Left ventricle myocardium superior (tissue), 1 donor: ENCODE measurements around the gene SPRR4. TPM values are rescaled to one million over a fixed set of nuclear protein-coding genes. Genes with fewer than 3 reads are reported as not detected.

Source experiments
- ATAC-seq: fragments of 200-7000 bp; cut with Tn5 transposase; one replicate; pipeline ENCODE4 v1.9.1; 2020; ENCODE audit warnings: mild to moderate bottlenecking, moderate library complexity
- DNase-seq: peaks from one replicate; pipeline ENCODE4 v3.0.0-alpha.2; 2020
- intact Hi-C: fragments of 100-400 bp; cut with micrococcal nuclease; formaldehyde crosslinking; loops from one replicate; pipeline ENCODE4 v1.11.0; 2022
- long read RNA-seq: library from polyadenylated mRNA; unstranded; transcript quantifications from one replicate; pipeline ENCODE4 v2.0.0, GENCODE V29; 2021
- total RNA-seq: library from RNA; stranded (reverse); fragmentation: NEBNext Ultra II Directional; extraction: Animal tissue kit (Norgen Biotek cat#: 25700); gene quantifications from one replicate; pipeline ENCODE4 v1.2.1, GENCODE V29; 2021
- donor health status: DM: no; HTN: yes; CAD: no; lungs with severe emphysema.

Gene SPRR4
- not detected for total RNA-seq
- long read RNA-seq = 0 reads

GRCh38 chr1:152970495-152970894, at the start of gene SPRR4:
Gene SPRR4 (plus strand): TSS chr1:152970648. CDS start chr1:152971891, 1,243 bp downstream.
- intact Hi-C loops = no loop called here
- ATAC-seq (no peak), DNase-seq (no peak)

GRCh38 chr1:152924191-152924590, 46.3 kb upstream of the SPRR4 start:
- intact Hi-C loops = no loop called here

GRCh38 chr1:152926091-152926490, 44.4 kb upstream of the SPRR4 start:
- ATAC-seq (no peak), DNase-seq (no peak)
- intact Hi-C loops = no loop called here

More at GRCh38 chr1:152924191-152924590, 46.3 kb upstream of the SPRR4 start:
- DNase-seq (no peak), ATAC-seq (no peak)

GRCh38 chr1:152928671-152929070, 41.8 kb upstream of the SPRR4 start:
- intact Hi-C loops = no loop called here
- ATAC-seq (no peak), DNase-seq (no peak)

GRCh38 chr1:152932170-152932811, 38.2 kb upstream of the SPRR4 start:
- intact Hi-C loops = no loop called here
- no peak for ATAC-seq
- DNase-seq = no peak

GRCh38 chr1:152933196-152933595, 37.3 kb upstream of the SPRR4 start:
- ATAC-seq (no peak), DNase-seq (no peak)
- intact Hi-C loops = no loop called here

- intact Hi-C loops = no loop called here
- ATAC-seq (no peak), DNase-seq (no peak)
Measured at GRCh38 chr1:152940614-152941013, 29.8 kb upstream of the SPRR4 start.

- no peak for ATAC-seq
- no peak for DNase-seq
Measured at GRCh38 chr1:152941037-152941711, 29.3 kb upstream of the SPRR4 start.

GRCh38 chr1:152942161-152942560, 28.3 kb upstream of the SPRR4 start:
- ATAC-seq (no peak), DNase-seq (no peak)
- intact Hi-C loops = no loop called here

More at GRCh38 chr1:152941037-152941711, 29.3 kb upstream of the SPRR4 start:
- intact Hi-C loops = no loop called here

GRCh38 chr1:152946248-152946647, 24.2 kb upstream of the SPRR4 start:
- DNase-seq = no peak
- intact Hi-C loops = no loop called here
- ATAC-seq = no peak

GRCh38 chr1:152946651-152947256, 23.7 kb upstream of the SPRR4 start, which contains the start of gene SPRR5:
Gene SPRR5 (plus strand): TSS chr1:152947206. CDS start chr1:152948555, 1,349 bp downstream.
- DNase-seq = no peak
- ATAC-seq = no peak
- intact Hi-C loops = no loop called here

- ATAC-seq = no peak
- intact Hi-C loops = no loop called here
- no peak for DNase-seq
Measured at GRCh38 chr1:152951711-152952110, 18.7 kb upstream of the SPRR4 start.

- ATAC-seq (no peak), DNase-seq (no peak)
- intact Hi-C loops = no loop called here
Measured at GRCh38 chr1:152953761-152954160, 16.7 kb upstream of the SPRR4 start.

GRCh38 chr1:152954436-152954835, 16.0 kb upstream of the SPRR4 start:
- DNase-seq = no peak
- no peak for ATAC-seq
- intact Hi-C loops = no loop called here

- DNase-seq (no peak), ATAC-seq (no peak)
- intact Hi-C loops = no loop called here
Measured at GRCh38 chr1:152957561-152957960, 12.9 kb upstream of the SPRR4 start.

- no peak for DNase-seq
- ATAC-seq = no peak
- intact Hi-C loops = no loop called here
Measured at GRCh38 chr1:152959273-152959672, 11.2 kb upstream of the SPRR4 start.

- intact Hi-C loops = no loop called here
- DNase-seq (no peak), ATAC-seq (no peak)
Measured at GRCh38 chr1:152959801-152960451, 10.5 kb upstream of the SPRR4 start.

- DNase-seq = no peak
- no peak for ATAC-seq
- intact Hi-C loops = no loop called here
Measured at GRCh38 chr1:152960452-152961044, 9.9 kb upstream of the SPRR4 start.

GRCh38 chr1:152961226-152961891, 9.1 kb upstream of the SPRR4 start:
- no peak for DNase-seq
- intact Hi-C loops = no loop called here
- no peak for ATAC-seq
